HG03103 (cell line): ENCODE measurements around the gene BCL2.
"Not testable (repeated sequence)": the region's sequence is repeated elsewhere in the genome, so short reads cannot be mapped to it uniquely, and the experiment has no call there.

Experiments
- ATAC-seq: cut with Tn5 transposase; IDR thresholded peaks from one replicate; pipeline ENCODE4 v1.9.1; 2021; ENCODE audit warnings: low read depth; ENCODE audit not compliant: unreplicated experiment

The BCL2 gene

DNA sequence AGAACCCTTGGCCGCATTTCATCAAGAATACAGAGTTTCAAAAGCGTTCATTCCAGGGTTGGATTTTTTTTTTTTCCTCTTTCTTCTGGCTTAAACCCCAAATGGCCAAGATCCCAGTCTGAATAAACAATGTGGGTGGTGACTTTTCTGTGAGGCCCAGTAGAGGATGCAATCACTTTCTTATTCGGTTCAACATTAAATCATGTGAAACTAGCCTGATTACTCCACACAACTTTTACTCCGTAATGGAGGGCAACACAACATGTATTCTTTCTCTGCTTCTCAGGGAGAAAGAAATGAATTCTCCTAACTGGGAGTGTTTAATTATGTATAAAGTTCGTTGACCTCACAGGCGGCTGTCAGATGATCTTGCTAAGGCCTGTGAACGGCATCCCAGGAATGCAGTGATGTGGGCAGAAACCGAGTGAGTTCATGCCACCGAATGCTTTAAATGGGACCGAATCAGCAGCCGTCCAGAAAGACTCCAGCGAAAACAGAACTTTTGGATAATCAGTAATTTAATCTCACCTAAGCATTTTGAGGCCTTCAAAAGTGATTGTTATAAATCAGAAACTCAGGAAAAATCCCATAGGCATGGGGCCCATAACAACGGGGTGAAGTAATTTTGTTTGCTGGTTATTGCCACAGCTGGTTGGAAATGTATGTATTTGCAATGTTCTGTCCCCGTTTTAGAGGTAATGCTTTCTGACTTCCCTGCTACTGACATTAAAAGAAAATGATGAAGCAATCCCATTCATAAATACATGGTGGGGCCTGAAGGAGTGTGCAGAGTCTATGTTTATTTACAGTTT, 81.5 kb downstream of the BCL2 start:
- ATAC-seq = no peak

DNA sequence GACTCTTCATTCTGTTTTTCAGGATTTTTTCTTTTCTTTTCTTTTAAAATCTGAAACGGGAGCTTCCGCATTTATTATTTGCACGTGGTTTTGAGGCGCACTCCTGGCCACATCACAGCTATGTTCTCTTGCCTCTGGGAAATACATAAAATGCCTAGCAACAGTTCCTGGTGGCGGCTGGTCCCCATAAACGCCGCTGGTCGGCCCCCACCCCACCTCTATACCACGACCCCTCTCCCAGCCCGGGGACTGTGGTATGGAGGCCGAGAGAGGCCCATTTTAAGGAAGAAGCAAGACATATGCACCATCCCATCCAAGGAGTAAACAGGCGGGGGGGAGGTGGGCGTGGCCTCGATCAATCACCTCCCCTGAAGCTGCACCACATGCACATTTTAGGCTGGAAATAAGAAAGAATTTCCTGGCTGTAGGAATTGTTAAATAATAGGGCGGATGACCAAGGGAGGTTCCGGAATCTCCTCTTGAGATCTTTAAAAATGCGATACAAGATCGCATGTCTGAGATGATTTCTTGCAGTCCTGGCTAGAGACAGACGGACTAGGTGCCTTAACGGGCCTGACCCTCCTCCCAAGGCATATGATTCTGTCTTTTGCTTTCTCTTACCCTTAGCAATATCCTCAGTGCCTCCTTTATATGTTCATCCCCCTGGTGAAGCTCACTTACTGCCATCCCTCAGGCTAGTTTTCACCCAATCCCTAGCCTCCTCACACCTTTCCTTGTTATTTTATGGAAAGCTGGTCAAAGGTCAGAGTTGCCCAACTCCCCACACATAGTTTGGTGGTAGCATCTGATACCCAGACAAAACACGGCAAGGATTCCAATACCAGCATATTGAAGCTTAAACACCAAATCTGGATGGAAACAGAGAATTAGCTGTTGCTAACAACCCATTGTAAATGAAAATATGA, 82.4 kb downstream of the BCL2 start:
- no peak for ATAC-seq

DNA sequence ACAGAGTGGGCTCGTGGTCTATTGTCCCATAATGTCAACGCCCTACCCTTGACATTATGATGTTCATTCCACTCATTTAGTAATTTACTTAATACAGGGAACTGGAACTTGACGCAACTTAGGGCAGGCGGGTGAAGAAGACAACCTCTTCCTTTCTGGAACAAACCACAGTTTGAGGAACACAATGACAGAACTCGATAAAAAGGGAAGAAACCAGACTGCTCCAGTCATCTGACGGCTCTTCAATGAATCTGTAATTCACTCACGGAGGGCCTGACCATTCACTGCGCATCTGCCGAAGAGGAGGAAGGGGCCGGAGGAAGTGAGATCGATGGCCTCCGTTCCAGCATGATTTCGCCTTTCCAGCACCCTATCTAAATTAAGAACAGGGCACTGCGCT, 83.2 kb downstream of the BCL2 start:
- no peak for ATAC-seq

DNA sequence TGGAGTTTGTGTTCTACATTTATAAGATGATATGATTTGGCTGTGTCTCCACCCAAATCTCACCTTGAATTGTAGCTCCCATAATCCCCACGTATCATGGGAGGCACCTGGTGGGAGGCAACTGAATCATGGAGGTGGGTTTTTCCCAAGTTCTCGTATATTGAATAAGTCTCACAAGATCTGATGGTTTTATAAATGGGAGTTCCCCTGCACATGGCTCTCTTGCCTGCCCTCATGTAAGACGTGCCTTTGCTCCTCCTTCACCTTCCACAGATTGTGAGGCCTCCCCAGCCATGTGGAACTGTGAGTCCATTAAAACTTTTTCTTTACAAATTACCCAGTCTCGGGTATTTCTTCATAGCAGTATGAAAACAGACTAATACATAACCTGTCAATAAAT, 83.6 kb downstream of the BCL2 start:
- ATAC-seq = not testable (repeated sequence)

DNA sequence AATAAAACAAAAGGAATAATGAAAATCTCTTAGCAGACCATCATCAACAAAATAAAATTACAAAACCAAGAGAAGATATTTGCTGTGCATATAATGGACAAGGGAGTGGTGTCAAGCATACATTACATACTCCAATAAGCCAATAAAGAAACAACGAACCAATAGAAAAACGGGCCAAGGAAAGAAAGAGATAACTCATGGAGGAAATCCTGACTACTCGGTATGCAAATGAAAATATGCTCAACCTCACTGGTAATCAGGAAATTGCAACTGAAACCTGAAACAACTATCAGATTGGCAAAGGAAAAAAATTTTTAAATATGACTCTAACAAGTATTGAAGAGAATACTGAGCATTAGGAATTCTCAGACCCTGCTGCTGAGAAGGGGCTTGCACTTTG, 84.7 kb downstream of the BCL2 start:
- ATAC-seq = no peak

DNA sequence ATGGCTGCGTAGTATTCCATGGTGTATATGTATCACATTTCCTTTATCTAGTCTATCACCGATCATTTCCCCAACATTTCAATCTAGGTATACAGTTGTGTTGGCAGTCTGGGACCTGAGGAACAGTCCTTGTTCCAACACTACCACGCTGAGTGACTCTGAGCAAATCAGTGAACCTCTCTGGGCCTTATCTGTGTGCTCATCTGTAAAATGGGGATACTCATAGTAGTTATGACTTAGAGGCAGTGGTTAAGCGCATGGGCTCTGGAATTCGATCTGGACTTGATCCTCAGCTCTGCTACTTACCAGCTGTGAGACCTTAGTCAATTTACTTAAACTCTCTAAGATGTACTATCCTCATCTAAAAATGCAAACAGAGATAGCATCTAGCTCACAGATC, 85.1 kb downstream of the BCL2 start:
- no peak for ATAC-seq

DNA sequence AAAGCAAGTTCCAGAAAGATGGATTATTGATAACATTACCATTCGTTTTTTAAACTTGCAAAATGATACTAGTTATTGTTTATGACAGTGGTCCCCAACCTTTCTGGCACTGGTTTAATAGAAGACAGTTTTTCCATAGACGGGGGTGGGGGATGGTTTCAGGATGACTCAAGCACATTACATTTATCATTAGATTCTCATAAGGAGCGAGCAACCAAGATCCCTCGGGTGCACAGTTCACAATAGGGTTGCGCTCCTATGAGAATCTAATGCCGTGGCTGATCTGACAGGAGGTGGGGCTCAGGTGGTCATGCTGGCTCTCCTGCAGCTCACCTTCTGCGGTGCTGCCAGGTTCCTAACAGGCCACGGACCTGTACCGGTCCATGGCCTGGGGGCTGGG, 86.2 kb downstream of the BCL2 start:
- ATAC-seq = no peak

DNA sequence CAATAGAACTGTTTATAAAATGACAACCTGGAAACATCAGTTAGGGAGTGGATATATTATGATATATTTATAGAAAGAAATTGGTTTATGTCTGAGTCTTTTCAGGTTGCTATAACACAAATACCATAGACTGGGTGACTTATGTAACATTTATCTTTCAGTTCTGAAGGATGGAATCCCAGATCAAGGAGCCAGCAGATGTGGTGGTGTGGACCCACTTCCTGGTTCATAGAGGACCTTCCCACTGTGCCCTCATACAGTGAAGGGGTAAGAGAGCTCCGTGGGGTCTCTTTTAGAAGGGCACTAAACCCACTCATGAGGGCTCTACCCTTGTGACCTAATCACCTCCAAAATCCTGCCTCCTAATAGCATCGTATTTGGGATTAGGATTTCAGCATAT, 86.7 kb downstream of the BCL2 start:
- no peak for ATAC-seq

DNA sequence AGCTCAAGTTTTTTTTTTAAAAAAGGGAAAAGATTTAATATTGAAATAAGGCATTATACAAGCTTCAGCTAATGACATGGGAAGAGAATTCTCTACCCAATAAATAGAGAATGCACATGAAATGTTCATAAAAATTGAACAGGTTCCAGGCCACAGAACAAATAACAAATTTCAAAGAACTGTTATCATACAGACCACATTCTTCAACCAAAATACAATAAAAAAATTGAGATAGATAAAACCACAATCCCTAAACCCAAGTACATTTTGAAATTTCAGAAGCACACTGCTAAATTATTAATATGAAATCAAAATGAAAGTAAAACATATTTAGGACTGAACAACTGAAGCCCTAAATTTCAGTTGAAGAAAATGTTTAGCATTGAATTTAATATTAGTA, 89.6 kb downstream of the BCL2 start:
- ATAC-seq = no peak

DNA sequence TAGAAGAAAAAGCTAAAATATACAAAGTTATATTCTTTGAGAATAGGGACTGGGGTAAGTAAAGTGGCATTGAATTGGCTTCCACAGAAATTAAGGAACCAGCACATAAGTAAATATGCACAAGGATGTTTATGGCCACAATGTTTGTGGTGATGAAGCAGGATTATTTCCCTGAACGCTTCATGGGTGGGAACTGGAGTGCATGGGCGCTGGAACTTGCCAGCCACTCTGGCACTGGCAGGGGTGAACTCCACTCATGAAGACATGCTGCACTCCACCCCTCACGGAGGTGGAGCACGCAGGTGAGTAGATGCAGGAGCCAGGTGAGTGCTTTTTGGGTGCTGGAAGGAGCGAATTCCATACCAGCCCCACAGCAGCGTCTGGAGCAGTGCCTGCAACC, 94.1 kb downstream of the BCL2 start:
- no peak for ATAC-seq

DNA sequence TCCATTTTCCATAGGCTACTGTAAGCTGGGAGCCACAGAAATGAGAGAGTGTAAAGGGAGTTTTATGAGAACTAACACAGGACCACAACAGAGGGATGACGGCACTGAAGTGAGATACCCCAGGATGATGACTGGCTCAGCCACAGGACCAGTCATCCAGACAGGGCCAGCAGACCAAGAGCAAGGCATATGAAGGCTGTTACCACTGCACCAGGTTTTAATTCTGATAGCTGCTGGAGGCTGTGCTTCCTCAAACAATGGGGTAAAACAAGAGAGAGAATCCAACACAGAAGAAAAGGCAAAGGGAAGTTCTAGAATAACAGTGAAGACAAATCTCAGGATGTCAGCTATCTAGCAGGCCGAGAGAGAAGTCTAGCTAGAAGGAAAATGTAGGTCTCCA, 94.9 kb downstream of the BCL2 start:
- ATAC-seq = no peak

DNA sequence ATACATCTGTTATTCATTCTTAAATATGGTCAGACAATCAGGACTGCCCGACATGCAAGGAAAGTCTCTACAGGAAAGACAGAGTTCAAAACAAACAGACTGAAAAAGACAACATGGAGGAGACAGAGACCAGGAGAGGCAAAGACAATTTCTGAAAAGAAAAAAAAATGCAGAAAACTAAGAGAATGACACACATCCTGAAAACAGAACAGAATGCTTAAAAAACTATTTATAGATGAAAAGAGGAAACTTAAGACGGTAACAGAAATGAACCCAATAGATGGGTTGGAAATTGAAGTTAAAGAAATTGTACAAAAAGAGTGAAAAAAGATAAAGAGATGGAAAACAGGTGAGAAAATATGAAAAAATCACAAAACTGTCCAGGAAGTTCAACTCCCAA, 95.7 kb downstream of the BCL2 start:
- ATAC-seq = no peak

DNA sequence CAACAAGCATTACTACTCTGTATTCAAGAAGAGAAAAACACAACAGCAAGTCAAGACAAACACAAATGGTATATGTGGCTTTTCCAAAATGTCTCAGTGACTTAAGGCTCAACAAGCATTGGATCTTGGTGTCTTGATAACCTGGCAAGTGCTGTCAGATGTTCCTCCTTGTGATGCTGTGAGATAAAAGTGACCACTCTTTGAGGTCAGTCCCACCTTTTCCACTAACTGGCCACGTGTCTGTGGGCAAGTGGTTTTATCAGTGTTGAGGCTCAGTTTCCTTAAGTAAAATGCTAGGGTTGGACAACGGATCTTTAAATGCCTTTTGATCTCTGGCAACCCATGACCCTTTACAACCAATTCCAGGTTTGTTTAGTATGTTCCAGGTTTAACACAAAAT, 98.7 kb downstream of the BCL2 start:
- ATAC-seq = no peak

DNA sequence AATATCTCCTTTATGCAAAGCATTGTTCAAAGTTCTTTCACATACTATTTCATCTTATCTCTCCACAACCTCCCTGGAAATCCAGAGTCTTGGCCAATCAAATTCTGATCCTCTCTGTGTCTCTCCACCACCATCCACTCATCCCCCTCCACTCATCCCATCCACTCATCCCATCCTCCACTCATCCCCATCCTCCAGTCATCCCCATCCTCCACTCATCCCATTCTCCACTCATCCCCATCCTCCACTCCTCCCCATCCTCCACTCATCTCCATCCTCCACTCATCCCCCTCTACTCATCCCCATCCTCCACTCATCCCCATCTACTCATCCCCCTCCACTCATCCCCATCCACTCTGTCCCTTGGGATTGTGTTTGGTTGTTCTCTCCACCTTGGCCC, 101.1 kb downstream of the BCL2 start:
- no peak for ATAC-seq

DNA sequence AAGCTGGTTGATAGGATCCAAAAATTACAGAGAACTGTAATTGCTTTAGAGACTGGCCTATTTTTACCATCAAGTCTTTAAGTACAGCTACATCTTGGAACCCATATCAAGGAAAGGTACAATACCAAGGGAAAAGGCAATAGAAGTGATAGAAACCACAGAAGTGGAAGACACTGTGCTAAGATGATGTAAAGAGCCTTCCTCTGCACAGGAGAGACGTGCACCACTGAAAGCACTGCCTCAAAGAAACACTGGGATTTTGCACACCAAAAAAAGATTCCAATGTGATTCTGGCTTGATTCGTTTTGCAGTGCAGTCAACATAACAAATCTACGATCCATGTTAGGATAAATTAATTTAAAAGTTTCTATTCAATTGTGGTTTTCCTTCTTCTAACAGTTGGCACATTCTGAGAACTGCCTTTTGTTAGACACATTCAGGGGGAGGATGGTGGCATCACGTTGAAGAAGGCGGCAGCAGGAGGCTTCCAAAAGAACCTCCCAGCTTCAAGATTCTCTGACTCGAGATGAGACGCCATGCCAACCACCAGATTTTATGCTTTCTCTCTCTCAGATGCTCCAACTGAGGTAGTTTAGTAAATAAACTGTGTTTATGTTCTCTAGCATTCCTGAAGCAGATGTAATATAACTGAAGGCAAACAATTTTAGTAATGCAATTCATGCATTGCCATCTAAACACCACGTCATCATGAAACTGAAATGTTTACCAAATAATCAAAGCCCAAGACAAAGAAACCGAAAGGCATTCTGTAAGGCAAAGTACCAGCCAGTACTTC, 102.9 kb downstream of the BCL2 start:
- peak; percentile 47 for ATAC-seq

DNA sequence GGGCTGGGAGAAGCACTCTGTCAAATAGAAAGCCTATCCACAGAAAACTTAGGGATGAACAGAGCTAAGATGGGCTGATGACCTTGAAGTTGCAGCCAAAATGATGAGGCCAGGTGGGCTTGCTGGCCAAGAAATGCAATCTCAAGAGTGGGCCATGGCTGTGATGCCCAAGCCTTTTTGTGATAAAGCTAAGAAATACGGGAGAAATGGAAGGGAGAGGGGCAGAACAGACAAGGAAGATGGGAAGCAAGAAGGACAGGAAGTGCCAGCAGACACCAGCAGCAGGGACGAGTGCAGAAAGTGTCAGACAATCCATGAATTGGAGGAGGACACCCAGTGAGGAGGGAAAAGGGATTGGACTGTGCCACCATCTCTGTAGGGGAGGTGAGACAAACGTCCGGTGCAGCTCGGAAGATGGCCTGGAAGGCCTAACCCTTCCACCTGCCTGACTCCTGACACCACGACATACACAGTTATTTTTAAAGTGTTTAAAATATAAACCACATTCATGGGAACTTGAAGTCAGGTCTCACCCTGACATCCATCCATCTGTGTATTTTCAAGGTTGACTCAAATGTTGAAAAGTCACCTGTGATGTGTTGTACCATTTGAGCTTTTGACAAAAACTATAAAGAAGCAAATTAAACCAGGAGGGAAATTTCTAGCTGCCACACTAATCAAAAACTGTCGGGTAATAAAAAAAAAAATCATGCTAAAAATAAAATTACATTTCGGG, 105.5 kb downstream of the BCL2 start:
- no peak for ATAC-seq

DNA sequence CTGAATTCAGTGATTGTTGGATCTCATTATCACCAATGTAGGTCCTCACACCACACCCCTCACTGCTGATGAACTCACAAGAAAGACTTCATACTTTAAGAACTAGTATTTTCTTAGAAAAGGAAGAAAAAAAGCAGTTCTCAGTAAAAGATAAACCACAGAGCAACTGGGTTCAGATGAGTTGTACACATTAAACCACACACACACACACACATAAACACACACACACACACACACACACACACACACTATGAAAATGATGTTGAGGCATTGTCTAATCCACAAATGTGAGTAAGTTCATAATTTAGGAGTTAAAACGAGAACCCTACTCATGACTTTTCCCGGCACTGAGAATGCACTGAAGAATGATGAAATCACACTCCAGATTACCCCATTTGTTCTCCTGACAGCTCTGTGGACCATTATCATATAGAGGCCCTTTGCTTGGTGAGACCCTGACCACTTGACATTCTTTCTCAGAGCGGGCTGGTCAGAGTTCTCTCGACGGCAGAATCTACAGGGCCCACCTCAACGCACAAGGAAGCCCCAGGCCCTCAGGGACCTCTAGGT, 106.2 kb downstream of the BCL2 start:
- ATAC-seq = no peak

DNA sequence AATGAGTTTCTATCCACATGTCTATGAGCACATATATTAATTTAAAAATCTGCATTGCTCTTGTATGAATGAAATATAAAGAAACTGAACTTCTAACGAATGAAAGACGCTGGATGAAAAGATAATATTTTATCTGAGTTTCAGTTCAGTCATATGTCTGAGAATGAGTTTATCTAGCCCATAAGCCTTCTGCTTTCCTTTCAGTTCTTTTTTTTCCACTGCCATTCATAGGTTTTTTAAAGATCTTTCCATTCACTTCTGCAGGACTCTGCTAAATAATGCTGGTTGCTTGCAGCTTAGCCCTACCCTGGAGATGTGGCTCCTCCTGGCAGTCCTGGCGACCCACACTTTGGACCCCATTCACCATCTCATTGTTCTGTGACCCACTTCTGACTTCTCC, 109.0 kb downstream of the BCL2 start:
- ATAC-seq = no peak

DNA sequence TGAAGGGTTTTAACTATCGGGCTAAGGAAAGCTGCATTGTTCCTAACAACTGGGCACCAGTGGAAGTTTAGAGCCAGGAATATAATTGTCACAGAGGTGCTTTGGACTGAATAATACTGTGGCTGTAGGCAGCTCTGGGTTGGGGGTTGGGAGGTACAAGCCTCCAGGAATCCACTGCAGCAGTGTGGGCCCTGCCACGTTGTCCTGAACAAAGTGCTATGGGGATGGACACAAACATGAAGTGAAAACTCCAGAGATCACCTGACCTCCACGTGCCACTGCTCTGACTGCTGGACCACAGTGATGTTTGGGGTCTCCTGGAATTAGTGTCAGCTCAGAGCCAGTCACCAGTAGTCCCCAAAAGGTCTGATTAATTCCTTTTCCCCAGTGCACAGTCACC, 110.9 kb downstream of the BCL2 start:
- no peak for ATAC-seq

DNA sequence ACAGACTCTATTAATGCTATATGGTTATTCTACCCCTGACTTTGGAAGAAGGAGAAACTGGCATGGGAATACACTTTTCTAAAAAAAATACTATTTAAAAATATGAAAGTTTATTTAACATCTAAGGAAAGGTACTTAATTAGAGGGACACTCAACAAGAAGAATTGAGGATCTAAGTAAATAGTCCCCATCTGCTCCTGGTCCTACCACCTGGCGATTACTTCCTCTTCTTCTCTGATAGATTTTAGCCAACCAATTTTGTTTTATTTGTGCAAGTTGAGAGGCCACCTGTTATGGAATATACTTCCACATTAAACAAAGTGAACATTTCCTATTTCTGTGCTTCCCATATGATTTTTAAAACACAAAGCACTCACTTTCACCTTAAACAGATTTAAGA, 111.7 kb downstream of the BCL2 start:
- no peak for ATAC-seq
